GM10266 (cell line): ENCODE results near the gene TMEM120B.
"Not testable (repeated sequence)": the region's sequence is repeated elsewhere in the genome, so short reads cannot be mapped to it uniquely, and the experiment has no call there.

ENCODE experiments used
- DNase-seq: peaks from one replicate; pipeline ENCODE4 v3.0.0; 2012; ENCODE audit errors: extremely low spot score
- TF ChIP-seq, protein P1 (sequence below): IDR thresholded peaks from 2 replicates; pipeline ENCODE4 v1.5.1; 2012; ENCODE audit warnings: mild to moderate bottlenecking, low read depth; ENCODE audit not compliant: control insufficient read depth, insufficient read depth; ENCODE audit errors: missing control alignments

TMEM120B gene

GRCh38 chr12:121712461-121713256 is at the start of gene TMEM120B:
TSS of gene TMEM120B (plus strand) at chr12:121712752. CDS start at chr12:121712896, 144 bp downstream.
- DNase-seq: peak; percentile 95
- TF ChIP-seq, protein P1, sequence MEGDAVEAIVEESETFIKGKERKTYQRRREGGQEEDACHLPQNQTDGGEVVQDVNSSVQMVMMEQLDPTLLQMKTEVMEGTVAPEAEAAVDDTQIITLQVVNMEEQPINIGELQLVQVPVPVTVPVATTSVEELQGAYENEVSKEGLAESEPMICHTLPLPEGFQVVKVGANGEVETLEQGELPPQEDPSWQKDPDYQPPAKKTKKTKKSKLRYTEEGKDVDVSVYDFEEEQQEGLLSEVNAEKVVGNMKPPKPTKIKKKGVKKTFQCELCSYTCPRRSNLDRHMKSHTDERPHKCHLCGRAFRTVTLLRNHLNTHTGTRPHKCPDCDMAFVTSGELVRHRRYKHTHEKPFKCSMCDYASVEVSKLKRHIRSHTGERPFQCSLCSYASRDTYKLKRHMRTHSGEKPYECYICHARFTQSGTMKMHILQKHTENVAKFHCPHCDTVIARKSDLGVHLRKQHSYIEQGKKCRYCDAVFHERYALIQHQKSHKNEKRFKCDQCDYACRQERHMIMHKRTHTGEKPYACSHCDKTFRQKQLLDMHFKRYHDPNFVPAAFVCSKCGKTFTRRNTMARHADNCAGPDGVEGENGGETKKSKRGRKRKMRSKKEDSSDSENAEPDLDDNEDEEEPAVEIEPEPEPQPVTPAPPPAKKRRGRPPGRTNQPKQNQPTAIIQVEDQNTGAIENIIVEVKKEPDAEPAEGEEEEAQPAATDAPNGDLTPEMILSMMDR: no peak

DNA sequence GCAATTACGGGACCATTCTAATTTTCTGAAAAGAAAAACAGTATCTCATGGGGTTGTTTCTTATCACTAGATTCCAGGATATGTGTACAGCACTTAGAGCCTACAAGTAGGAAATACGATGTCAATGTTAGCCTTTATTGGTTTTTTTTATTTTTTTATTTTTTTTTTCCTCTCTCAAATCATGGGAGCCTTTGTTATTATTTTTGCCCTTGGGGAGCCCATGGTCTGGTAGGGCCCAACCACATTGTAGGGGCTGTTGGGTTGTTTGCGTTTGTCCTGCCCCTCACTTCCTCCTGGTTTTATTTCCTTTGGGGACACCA is 49.0 kb upstream of the TMEM120B start:
- TF ChIP-seq, protein P1: no peak
- no peak for DNase-seq

- DNase-seq: not testable (repeated sequence)
Observed at GRCh38 chr12:121666829-121667228, 45.7 kb upstream of the TMEM120B start.

- TF ChIP-seq, protein P1: peak; percentile 61
- no peak for DNase-seq
Observed at GRCh38 chr12:121668750-121669520, 43.6 kb upstream of the TMEM120B start.

- TF ChIP-seq, protein P1: no peak
- no peak for DNase-seq
Observed at GRCh38 chr12:121669521-121669900, 43.0 kb upstream of the TMEM120B start, which contains the start of gene MORN3. TSS of gene MORN3 (minus strand) at chr12:121669654. CDS start at chr12:121669483, 171 bp downstream.

DNA sequence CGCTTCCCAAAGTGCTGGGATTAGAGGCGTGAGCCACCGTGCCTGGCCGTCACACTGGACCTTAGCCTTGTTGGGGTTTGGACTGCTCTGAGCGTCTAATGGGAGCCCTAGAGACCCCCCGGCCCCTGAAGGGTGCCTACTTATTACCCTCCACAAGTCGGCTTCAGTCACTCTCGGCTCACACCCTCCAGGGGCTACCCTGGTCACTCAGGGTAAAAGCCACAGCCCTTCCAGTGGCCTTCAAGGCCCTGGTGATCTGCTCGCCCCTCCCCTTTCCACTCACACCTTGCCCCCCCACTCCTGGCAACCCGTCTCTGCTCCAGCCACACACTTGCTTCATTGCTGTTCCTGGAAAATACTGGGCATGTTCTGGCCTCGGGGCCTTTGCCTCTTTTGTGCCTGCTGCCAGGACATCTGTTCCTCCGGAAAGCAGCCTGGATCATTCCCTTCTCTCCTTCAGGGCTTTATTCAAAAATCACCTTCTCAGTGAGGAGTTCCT is 39.5 kb upstream of the TMEM120B start:
- TF ChIP-seq, protein P1: no peak
- DNase-seq: no peak

GRCh38 chr12:121676190-121676589 is 36.4 kb upstream of the TMEM120B start:
- TF ChIP-seq, protein P1: no peak
- no peak for DNase-seq
